Body of pancreas (tissue), 4 donors: ENCODE results near the gene TMC8. TPM values are rescaled to one million over a fixed set of nuclear protein-coding genes. Genes with fewer than 3 reads are reported as not detected.
A peak's percentile ranks its signal among the peaks of the same experiment; 100 is the strongest.
"Not testable (repeated sequence)": the region's sequence is repeated elsewhere in the genome, so short reads cannot be mapped to it uniquely, and the experiment has no call there.

Experiments
- ATAC-seq: fragments of 150-250 bp; one replicate; pipeline ENCODE4 v1.9.1; 2016
- DNase-seq, 4 donors: peaks; one replicate each; pipeline ENCODE4 v3.0.0-alpha.2; 2019
- H3K27ac ChIP-seq, 4 donors: fragments of 200-600 bp; sonication (generic); 1 replicate in 3 of 4; 2 replicates in 1 of 4; pipeline versions ENCODE4 v1.5.1 to v1.6.1; 2016 to 2019; ENCODE audit warnings: mild to moderate bottlenecking in 1 of 4, mixed read lengths in 1 of 4, moderate library complexity in 1 of 4
- H3K27me3 ChIP-seq, 2 donors: fragments of 200-600 bp; sonication (generic); one replicate each; pipeline ENCODE4 v1.6.0; 2016; ENCODE audit warnings: mild to moderate bottlenecking in 1 of 2
- H3K36me3 ChIP-seq, 2 donors: fragments of 200-600 bp; sonication (generic); replicated peaks in 1 of 2; 2 replicates each; pipeline ENCODE4 v1.5.1; 2016; ENCODE audit warnings: low read depth in 2 of 2; ENCODE audit not compliant: insufficient read depth in 1 of 2
- H3K4me1 ChIP-seq: fragments of 200-600 bp; sonication (generic); one replicate; pipeline ENCODE4 v1.6.0; 2016
- H3K4me3 ChIP-seq, 2 donors: fragments of 200-600 bp; sonication (generic); 1 replicate in 1 of 2; 2 replicates in 1 of 2; pipeline ENCODE4 v1.5.1; 2016 to 2019
- H3K9me3 ChIP-seq, 3 donors: fragments of 200-600 bp; sonication (generic); 1 replicate in 2 of 3; 2 replicates in 1 of 3; pipeline ENCODE4 v1.5.1; 2016
- CTCF ChIP-seq, 7 experiments: fragments of 450-650 bp in 4 of 7; fragments of 200-600 bp in 3 of 7; sonication (generic) in 3 of 7; IDR thresholded peaks; one replicate each; pipeline ENCODE4 v1.5.1; 2016 to 2019; ENCODE audit warnings: antibody characterized with exemption in 7 of 7
- POLR2A ChIP-seq, 3 donors: fragments of 450-650 bp; IDR thresholded peaks; one replicate each; pipeline ENCODE4 v1.6.1; 2016; ENCODE audit warnings: antibody characterized with exemption in 3 of 3, mild to moderate bottlenecking in 2 of 3
- WGBS, 2 donors: methylation state at CpG; one replicate each; pipeline ENCODE4 v1.1.5; 2017; 5-methylcytosine and 5-hydroxymethylcytosine counted together
- intact Hi-C: fragments of 100-400 bp; cut with DNase I; formaldehyde crosslinking; loops from one replicate; pipeline ENCODE4 v1.15.1; 2023
- total RNA-seq, 2 donors: library from RNA; depleted of rRNA; stranded (reverse); fragments of >200 nt; gene quantifications; one replicate each; pipeline ENCODE4 v1.1.0, GENCODE V29; 2016

TMC8 gene
- total RNA-seq, 2 donors from 2014 or later, result 1.6 to 3.3 TPM

DNA sequence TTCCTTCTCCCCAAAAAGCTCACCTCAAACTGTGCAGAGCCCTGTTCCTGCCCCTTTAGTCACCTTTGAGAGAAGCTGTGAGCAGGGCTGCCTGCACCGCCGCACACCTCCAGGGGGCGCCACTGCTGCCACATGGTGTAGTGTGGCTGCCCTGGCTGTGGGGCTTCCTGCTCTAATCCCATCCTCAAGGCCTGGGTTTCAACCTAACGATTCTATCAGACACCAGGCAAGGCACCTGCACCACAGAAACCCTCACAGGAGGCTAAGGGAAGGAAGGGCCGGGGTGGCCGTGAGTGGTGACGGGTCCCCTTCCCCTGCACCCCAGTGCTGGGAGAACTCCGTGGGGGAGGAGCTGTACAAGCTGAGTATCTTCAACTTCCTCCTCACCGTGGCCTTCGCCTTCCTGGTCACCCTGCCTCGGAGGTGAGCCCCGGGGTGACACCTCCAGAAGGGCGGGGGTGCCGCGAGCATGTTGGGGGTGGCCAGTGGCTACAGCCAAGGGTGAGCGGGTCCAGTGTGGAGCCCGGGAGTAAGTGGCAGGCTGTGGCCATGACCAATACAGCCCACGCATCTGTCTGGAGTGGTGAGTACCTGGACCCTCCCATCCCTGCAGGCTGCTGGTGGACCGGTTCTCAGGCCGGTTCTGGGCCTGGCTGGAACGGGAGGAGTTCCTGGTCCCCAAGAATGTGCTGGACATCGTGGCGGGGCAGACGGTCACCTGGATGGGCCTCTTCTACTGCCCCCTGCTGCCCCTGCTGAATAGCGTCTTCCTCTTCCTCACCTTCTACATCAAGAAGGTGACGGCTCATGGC is 7.0 kb downstream of the TMC8 start:
- no peak for DNase-seq

GRCh38 chr17:78138204-78139060 is 7.9 kb downstream of the TMC8 start:
- 79 to 84% methylated on average over 6 to 17 of the region's 17 CpGs for WGBS, 2 donors
- no peak overlapping the region for H3K27ac ChIP-seq

More for the DNA sequence above, 7.0 kb downstream of the TMC8 start:
- no peak for ATAC-seq
- intact Hi-C loops, result no loop called here
- H3K4me3 ChIP-seq, result no peak overlapping the region
- 45 to 80% methylated on average over 6 to 19 of the region's 26 CpGs for WGBS, 2 donors
- H3K27me3 ChIP-seq, result no peaks in the 10 kb centered on the region
- no peak overlapping the region for H3K27ac ChIP-seq
- H3K4me1 ChIP-seq, result peaks cover 25% of the 10 kb centered on the region
- no peaks in the 10 kb centered on the region for H3K36me3 ChIP-seq
- TF ChIP-seq POLR2A (IDR thresholded peaks at IDR 0.05), result no peak
- TF ChIP-seq CTCF (IDR thresholded peaks at IDR 0.05), result peak in 1 of 7 experiments; percentile 13
- H3K9me3 ChIP-seq, result no peaks in the 10 kb centered on the region

DNA sequence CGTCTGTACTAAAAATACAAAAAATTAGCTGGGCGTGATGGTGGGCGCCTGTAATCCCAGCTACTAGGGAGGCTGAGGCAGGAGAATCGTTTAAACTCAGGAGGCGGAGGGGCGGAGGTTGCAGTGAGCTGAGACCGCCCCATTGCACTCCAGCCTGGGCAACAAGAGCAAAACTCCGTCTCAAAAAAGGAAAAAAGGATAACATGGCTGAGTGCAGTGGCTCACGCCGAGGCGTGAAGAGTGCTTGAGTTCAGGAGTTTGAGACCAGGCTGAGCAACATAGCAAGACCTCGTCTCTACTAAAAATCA is 9.2 kb downstream of the TMC8 start:
- H3K9me3 ChIP-seq, ATAC-seq, H3K36me3 ChIP-seq, DNase-seq, H3K4me3 ChIP-seq, intact Hi-C loops, H3K27me3 ChIP-seq: not testable (repeated sequence)
- Histone ChIP-seq H3K27ac (peak overlapping the region in 1 of 4 donors; percentile 24), H3K4me1 (peaks cover 44% of the 10 kb centered on the region)
- 87 to 91% methylated on average over 12 of the region's 12 CpGs for WGBS, 2 donors

More at GRCh38 chr17:78138204-78139060, 7.9 kb downstream of the TMC8 start:
- Histone ChIP-seq H3K36me3 (no peaks in the 10 kb centered on the region), H3K4me3 (no peak overlapping the region), H3K27me3 (no peaks in the 10 kb centered on the region), H3K4me1 (peaks cover 31% of the 10 kb centered on the region), H3K9me3 (no peaks in the 10 kb centered on the region)
- ATAC-seq, result no peak
- no peak for TF ChIP-seq POLR2A (IDR thresholded peaks at IDR 0.05)
- TF ChIP-seq CTCF (IDR thresholded peaks at IDR 0.05), result no peak
- intact Hi-C loops, result no loop called here
- DNase-seq, result peak in 1 of 4 donors; percentile 10

GRCh38 chr17:78140169-78141051 is 9.8 kb downstream of the TMC8 start:
- WGBS, 2 donors, result 25 to 28% methylated on average over 53 to 54 of the region's 58 CpGs
- Histone ChIP-seq H3K36me3 (no peaks in the 10 kb centered on the region), H3K9me3 (no peaks in the 10 kb centered on the region), H3K27ac (peak overlapping the region in 1 of 4 donors; percentile 24), H3K4me1 (peaks cover 50% of the 10 kb centered on the region), H3K4me3 (no peak overlapping the region), H3K27me3 (no peaks in the 10 kb centered on the region)
- ATAC-seq (peak; percentile 70), DNase-seq (peak; percentile 88 to 99 (median 96))
- intact Hi-C loops, result no loop called here
- no peak for TF ChIP-seq CTCF (IDR thresholded peaks at IDR 0.05)
- TF ChIP-seq POLR2A (IDR thresholded peaks at IDR 0.05), result peak in 2 of 3 donors; percentile 56 to 61
